ENCODE data around the gene CYP4F2. TPM values are rescaled to one million over a fixed set of nuclear protein-coding genes. Genes with fewer than 3 reads are reported as not detected.

CYP4F2 gene
- total and polyA plus RNA-seq, 2 of the 8 experiments (the other 6 are each of a cell fraction or from before 2014, with no cell fraction given), result not detected

GRCh38 chr19:15900504-15900903, 2.6 kb upstream of the CYP4F2 start:
- Histone ChIP-seq H2BK20ac (ENCODE audit: low read length) (no peak overlapping the region), H3K4me3 (ENCODE audit: extremely low read depth in 1 of 4, insufficient read depth in 2 of 4, low read depth in 3 of 4, low read length in 4 of 4) (no peak overlapping the region), H2BK120ac (replicated peaks; ENCODE audit: low read depth, low read length) (no peak overlapping the region), H3K4me1 (replicated peaks in 1 of 4; ENCODE audit: control insufficient read depth in 3 of 4, insufficient read depth in 4 of 4, low read length in 3 of 4) (no peaks in the 10 kb centered on the region), H3K9ac (replicated peaks in 1 of 4; ENCODE audit: extremely low read depth in 1 of 4, low read depth in 3 of 4, low read length in 3 of 4) (no peak overlapping the region), H3K14ac (ENCODE audit: insufficient read length) (no peak overlapping the region), H3K27me3 (replicated peaks in 1 of 4; ENCODE audit: control insufficient read depth in 3 of 4, extremely low read depth in 1 of 4, insufficient read depth in 3 of 4, low read length in 3 of 4) (no peaks in the 10 kb centered on the region), H3K4ac (replicated peaks; ENCODE audit: insufficient read length, low read depth, low read length) (no peak overlapping the region), H3K9me3 (ENCODE audit: insufficient read depth in 2 of 2, low read depth in 1 of 2, low read length in 1 of 2) (peaks cover 50 to 69% of the 10 kb centered on the region in 2 experiments), H2AFZ (ENCODE audit: low read length) (no peak overlapping the region), H3K18ac (ENCODE audit: extremely low read depth, low read length) (no peak overlapping the region), H3K36me3 (ENCODE audit: control insufficient read depth in 2 of 4, insufficient read depth in 4 of 4, low read length in 3 of 4) (no peaks in the 10 kb centered on the region), H3K27ac (ENCODE audit: low read depth, low read length) (no peak overlapping the region), H2BK15ac (ENCODE audit: low read length) (no peak overlapping the region), H3K56ac (replicated peaks; ENCODE audit: insufficient read length, low read depth, low read length) (no peak overlapping the region), H2AK5ac (ENCODE audit: low read depth, low read length) (no peak overlapping the region), H4K8ac (ENCODE audit: extremely low read depth, insufficient read depth, low read length) (no peak overlapping the region), H3K23me2 (ENCODE audit: low read depth, low read length) (peaks cover 5% of the 10 kb centered on the region; the same call in 1 of the 2 replicates), H3K79me2 (ENCODE audit: control insufficient read depth in 1 of 2, insufficient read depth in 2 of 2, low read length in 2 of 2) (no peaks in the 10 kb centered on the region), H3K23ac (ENCODE audit: insufficient read length) (no peak overlapping the region), H4K5ac (ENCODE audit: insufficient read length, low read depth, low read length) (no peak overlapping the region), H2BK5ac (ENCODE audit: low read depth, low read length) (no peak overlapping the region), H4K20me1 (replicated peaks in 1 of 2; ENCODE audit: control insufficient read depth in 1 of 2, insufficient read depth in 2 of 2, low read length in 2 of 2) (no peaks in the 10 kb centered on the region), H3K4me2 (ENCODE audit: insufficient read depth in 1 of 2, low read depth in 2 of 2, low read length in 2 of 2) (no peak overlapping the region), H4K91ac (replicated peaks; ENCODE audit: insufficient read length, low read length) (no peak overlapping the region), H2BK12ac (ENCODE audit: low read depth, low read length) (no peak overlapping the region), H3K79me1 (ENCODE audit: low read depth, low read length) (no peaks in the 10 kb centered on the region)
- CTCF ChIA-PET (ENCODE audit: partially characterized antibody), result no interaction called here
- DNase-seq (ENCODE audit: low read depth in 1 of 2, low spot score in 2 of 2), result no peak
- TF ChIP-seq KDM5A (IDR thresholded peaks at IDR 0.05; ENCODE audit: low read length), result no peak
- TF ChIP-seq POU5F1 (IDR thresholded peaks at IDR 0.05; ENCODE audit: low read depth, low read length), result no peak
- TF ChIP-seq SP1 (IDR thresholded peaks at IDR 0.05; ENCODE audit: low read depth, low read length), result no peak
- TF ChIP-seq CHD1 (IDR thresholded peaks at IDR 0.05; ENCODE audit: low read depth, low read length), result no peak
- TF ChIP-seq USF2 (IDR thresholded peaks at IDR 0.05; ENCODE audit: low read length), result no peak
- no peak for TF ChIP-seq SAP30 (IDR thresholded peaks at IDR 0.05; ENCODE audit: insufficient read depth, insufficient replicate concordance, low read length)
- no peak for TF ChIP-seq MAFK (IDR thresholded peaks at IDR 0.05; ENCODE audit: low read depth, low read length)
- no peak for TF ChIP-seq SP4 (IDR thresholded peaks at IDR 0.05; ENCODE audit: low read length)
- no peak for TF ChIP-seq SP2 (IDR thresholded peaks at IDR 0.05; ENCODE audit: low read length)
- no peak for TF ChIP-seq CBX5 (IDR thresholded peaks at IDR 0.05; ENCODE audit: low read depth, low read length)
- no peak for TF ChIP-seq MAX (IDR thresholded peaks at IDR 0.05)
- no peak for TF ChIP-seq PHF8 (conservative IDR thresholded peaks at IDR 0.05; ENCODE audit: low read depth, low read length)
- TF ChIP-seq YY1 (IDR thresholded peaks at IDR 0.05; ENCODE audit: low read depth, low read length), result no peak
- TF ChIP-seq CREB1 (IDR thresholded peaks at IDR 0.05), result no peak
- TF ChIP-seq TAF7 (optimal IDR thresholded peaks at IDR 0.05; ENCODE audit: borderline replicate concordance, low read depth, low read length), result no peak
- WGBS, 2 experiments (ENCODE audit: extremely low coverage in 1 of 2, insufficient coverage in 1 of 2, insufficient read length in 1 of 2, insufficient replicate concordance in 2 of 2, low coverage in 1 of 2, low lambda C conversion rate in 2 of 2, missing lambda C conversion rate in 1 of 2), result 71% methylated on average over 5 of the region's 11 CpGs; no CpG with 5 or more reads in 1 of the 2 experiments
- POLR2A ChIA-PET (ENCODE audit: partially characterized antibody), result no interaction called here
- FAIRE-seq, result no peak

All from H1 (cell line).